Measurements from ENCODE around the gene BLMH.

The BLMH gene

DNA sequence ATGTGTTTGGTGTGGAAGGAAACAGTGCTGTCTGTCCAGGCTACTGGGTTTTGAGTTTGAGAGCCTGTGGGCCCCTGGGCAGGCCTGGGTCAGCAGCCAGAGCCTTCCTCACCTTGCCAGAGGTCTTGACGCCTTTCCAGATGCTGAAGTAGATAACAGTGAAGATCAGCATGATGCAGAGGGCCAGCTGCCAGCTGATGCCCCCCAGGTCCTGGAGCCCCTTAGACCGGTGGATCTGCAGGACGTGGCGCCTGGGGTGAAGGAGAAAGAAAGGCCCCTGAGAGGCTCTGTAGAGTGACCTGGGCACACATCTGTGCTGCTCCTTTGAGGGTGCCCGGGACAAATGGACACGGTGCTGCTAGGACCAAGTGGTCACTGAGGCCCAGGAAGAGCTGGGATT is 74.7 kb downstream of the BLMH start:
- no peak overlapping the region for H3K9ac ChIP-seq (ENCODE audit: insufficient read length, low read depth)
- no peak for TF ChIP-seq SUZ12 (IDR thresholded peaks at IDR 0.05; ENCODE audit: extremely low read depth, insufficient read depth, insufficient read length)
- no peak for TF ChIP-seq ZNF274 (IDR thresholded peaks at IDR 0.05; ENCODE audit: low read depth, low read length)
- TF ChIP-seq YY1 (IDR thresholded peaks at IDR 0.05; ENCODE audit: insufficient read depth, insufficient read length), result no peak
- H3K36me3 ChIP-seq (ENCODE audit: insufficient read depth, insufficient read length, low read length), result no peaks in the 10 kb centered on the region
- H3K4me3 ChIP-seq (ENCODE audit: insufficient read length, low read depth), result no peak overlapping the region
- no peak for DNase-seq (ENCODE audit: low read depth, low spot score)
- H3K4me1 ChIP-seq (ENCODE audit: insufficient read depth, insufficient read length), result peaks cover 5% of the 10 kb centered on the region
- no peaks in the 10 kb centered on the region for H3K9me3 ChIP-seq (ENCODE audit: insufficient read depth, low read length)
- H3K27me3 ChIP-seq (ENCODE audit: insufficient read depth, insufficient read length), result no peaks in the 10 kb centered on the region

GRCh38 chr17:30212750-30213149 is 79.0 kb downstream of the BLMH start:
- Histone ChIP-seq H3K4me1 (ENCODE audit: insufficient read depth, insufficient read length) (peaks cover 4% of the 10 kb centered on the region), H3K27me3 (ENCODE audit: insufficient read depth, insufficient read length) (no peaks in the 10 kb centered on the region), H3K9ac (ENCODE audit: insufficient read length, low read depth) (no peak overlapping the region), H3K36me3 (ENCODE audit: insufficient read depth, insufficient read length, low read length) (no peaks in the 10 kb centered on the region), H3K4me3 (ENCODE audit: insufficient read length, low read depth) (no peak overlapping the region), H3K9me3 (ENCODE audit: insufficient read depth, low read length) (no peaks in the 10 kb centered on the region)
- TF ChIP-seq SUZ12 (IDR thresholded peaks at IDR 0.05; ENCODE audit: extremely low read depth, insufficient read depth, insufficient read length), result no peak
- no peak for TF ChIP-seq YY1 (IDR thresholded peaks at IDR 0.05; ENCODE audit: insufficient read depth, insufficient read length)
- no peak for TF ChIP-seq ZNF274 (IDR thresholded peaks at IDR 0.05; ENCODE audit: low read depth, low read length)
- no peak for DNase-seq (ENCODE audit: low read depth, low spot score)

DNA sequence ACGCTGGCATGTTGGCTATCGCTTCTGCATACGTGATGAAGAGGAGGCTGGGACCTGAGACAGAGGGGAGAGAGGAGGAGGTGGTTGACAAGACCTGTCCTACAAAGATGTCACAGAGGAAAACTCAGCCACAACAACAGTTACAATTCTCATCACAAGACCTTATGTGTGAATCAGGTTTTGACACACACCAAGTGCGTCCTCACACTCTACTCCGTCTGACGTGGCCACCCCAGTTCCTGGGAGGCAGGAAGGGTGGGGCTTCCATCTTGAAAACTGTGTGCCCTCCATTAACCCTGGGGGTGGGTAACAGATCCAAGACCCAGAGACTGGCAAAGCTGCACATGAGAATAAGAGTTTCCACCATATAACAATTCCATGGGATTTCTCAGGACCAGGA is 80.4 kb downstream of the BLMH start:
- H3K9ac ChIP-seq (ENCODE audit: insufficient read length, low read depth), result no peak overlapping the region
- no peak for DNase-seq (ENCODE audit: low read depth, low spot score)
- no peaks in the 10 kb centered on the region for H3K9me3 ChIP-seq (ENCODE audit: insufficient read depth, low read length)
- no peaks in the 10 kb centered on the region for H3K27me3 ChIP-seq (ENCODE audit: insufficient read depth, insufficient read length)
- H3K4me1 ChIP-seq (ENCODE audit: insufficient read depth, insufficient read length), result peaks cover 4% of the 10 kb centered on the region
- no peaks in the 10 kb centered on the region for H3K36me3 ChIP-seq (ENCODE audit: insufficient read depth, insufficient read length, low read length)
- H3K4me3 ChIP-seq (ENCODE audit: insufficient read length, low read depth), result no peak overlapping the region
- no peak for TF ChIP-seq SUZ12 (IDR thresholded peaks at IDR 0.05; ENCODE audit: extremely low read depth, insufficient read depth, insufficient read length)
- no peak for TF ChIP-seq ZNF274 (IDR thresholded peaks at IDR 0.05; ENCODE audit: low read depth, low read length)
- no peak for TF ChIP-seq YY1 (IDR thresholded peaks at IDR 0.05; ENCODE audit: insufficient read depth, insufficient read length)

- Histone ChIP-seq H3K4me1 (ENCODE audit: insufficient read depth, insufficient read length) (peaks cover 4% of the 10 kb centered on the region), H3K36me3 (ENCODE audit: insufficient read depth, insufficient read length, low read length) (no peaks in the 10 kb centered on the region), H3K27me3 (ENCODE audit: insufficient read depth, insufficient read length) (no peaks in the 10 kb centered on the region), H3K9ac (ENCODE audit: insufficient read length, low read depth) (no peak overlapping the region), H3K4me3 (ENCODE audit: insufficient read length, low read depth) (no peak overlapping the region), H3K9me3 (ENCODE audit: insufficient read depth, low read length) (no peaks in the 10 kb centered on the region)
- no peak for TF ChIP-seq ZNF274 (IDR thresholded peaks at IDR 0.05; ENCODE audit: low read depth, low read length)
- DNase-seq (ENCODE audit: low read depth, low spot score), result no peak
These were observed 80.8 kb downstream of the BLMH start for GRCh38 chr17:30210901-30211300.

DNA sequence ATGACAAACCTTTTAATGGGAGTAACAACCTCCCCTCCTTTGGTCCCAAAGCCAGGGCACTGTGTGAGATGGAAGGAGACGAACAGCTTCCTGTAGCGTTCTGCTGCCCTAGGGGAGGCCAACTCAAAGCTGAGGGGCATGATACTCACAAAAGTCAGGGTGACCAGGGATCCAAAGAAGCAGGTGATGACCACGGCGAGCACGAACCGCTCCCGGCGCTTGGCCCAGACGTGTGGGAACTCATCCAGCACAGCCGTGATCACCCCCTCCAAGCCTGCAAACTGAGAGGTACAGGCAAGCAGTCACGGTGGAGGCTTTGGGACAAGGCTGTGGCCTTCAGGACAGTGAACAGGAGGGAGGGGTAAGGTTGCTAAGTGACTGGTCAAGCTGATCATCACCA is 81.4 kb downstream of the BLMH start:
- Histone ChIP-seq H3K4me1 (ENCODE audit: insufficient read depth, insufficient read length) (peaks cover 4% of the 10 kb centered on the region), H3K27me3 (ENCODE audit: insufficient read depth, insufficient read length) (no peaks in the 10 kb centered on the region), H3K4me3 (ENCODE audit: insufficient read length, low read depth) (no peak overlapping the region), H3K36me3 (ENCODE audit: insufficient read depth, insufficient read length, low read length) (no peaks in the 10 kb centered on the region), H3K9ac (ENCODE audit: insufficient read length, low read depth) (no peak overlapping the region), H3K9me3 (ENCODE audit: insufficient read depth, low read length) (no peaks in the 10 kb centered on the region)
- no peak for TF ChIP-seq SUZ12 (IDR thresholded peaks at IDR 0.05; ENCODE audit: extremely low read depth, insufficient read depth, insufficient read length)
- no peak for TF ChIP-seq YY1 (IDR thresholded peaks at IDR 0.05; ENCODE audit: insufficient read depth, insufficient read length)
- TF ChIP-seq ZNF274 (IDR thresholded peaks at IDR 0.05; ENCODE audit: low read depth, low read length), result no peak
- no peak for DNase-seq (ENCODE audit: low read depth, low spot score)

DNA sequence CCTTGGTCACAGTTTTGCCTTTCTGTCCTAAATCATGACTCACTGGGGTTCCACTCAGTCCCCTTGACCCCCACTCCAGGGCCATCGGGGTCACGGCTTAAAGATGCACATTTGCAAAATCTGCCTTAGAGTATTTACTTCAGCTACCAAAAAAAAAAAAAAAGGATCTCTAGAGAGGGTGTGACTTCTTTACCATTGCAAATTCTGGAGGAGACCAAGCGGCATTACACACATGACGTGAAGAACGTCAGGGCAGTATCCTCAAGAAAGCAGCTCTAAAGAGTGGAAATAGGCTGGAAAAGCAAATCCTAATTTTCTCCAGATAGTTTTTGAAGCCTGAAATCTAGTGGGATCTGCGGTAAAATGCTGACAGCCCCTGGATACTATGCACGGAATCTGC is 81.8 kb downstream of the BLMH start:
- no peaks in the 10 kb centered on the region for H3K9me3 ChIP-seq (ENCODE audit: insufficient read depth, low read length)
- H3K27me3 ChIP-seq (ENCODE audit: insufficient read depth, insufficient read length), result no peaks in the 10 kb centered on the region
- no peak for DNase-seq (ENCODE audit: low read depth, low spot score)
- peaks cover 4% of the 10 kb centered on the region for H3K4me1 ChIP-seq (ENCODE audit: insufficient read depth, insufficient read length)
- no peak overlapping the region for H3K4me3 ChIP-seq (ENCODE audit: insufficient read length, low read depth)
- H3K36me3 ChIP-seq (ENCODE audit: insufficient read depth, insufficient read length, low read length), result no peaks in the 10 kb centered on the region
- no peak overlapping the region for H3K9ac ChIP-seq (ENCODE audit: insufficient read length, low read depth)
- no peak for TF ChIP-seq SUZ12 (IDR thresholded peaks at IDR 0.05; ENCODE audit: extremely low read depth, insufficient read depth, insufficient read length)

DNA sequence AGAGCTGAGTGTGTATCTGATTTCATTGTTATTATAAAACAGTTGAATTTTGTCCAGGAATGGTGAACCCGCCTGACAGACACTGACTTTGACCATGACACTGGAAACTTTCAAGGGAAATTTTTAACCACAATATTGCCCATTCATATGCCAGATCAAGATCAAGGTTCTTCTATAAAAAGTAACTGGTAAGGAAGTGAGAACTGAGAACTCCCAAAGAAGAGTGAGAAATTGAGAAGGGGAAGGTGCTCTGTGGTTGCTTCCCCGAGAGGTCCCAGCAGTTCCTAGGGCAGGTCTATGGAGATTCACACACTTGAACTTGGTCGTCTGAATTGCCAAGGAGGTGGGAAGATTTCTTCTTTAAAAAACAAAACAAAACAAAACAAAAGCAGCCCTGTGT is 83.5 kb downstream of the BLMH start:
- DNase-seq (ENCODE audit: low read depth, low spot score), result no peak
- H3K27me3 ChIP-seq (ENCODE audit: insufficient read depth, insufficient read length), result no peaks in the 10 kb centered on the region
- H3K4me3 ChIP-seq (ENCODE audit: insufficient read length, low read depth), result no peak overlapping the region
- H3K9ac ChIP-seq (ENCODE audit: insufficient read length, low read depth), result no peak overlapping the region
- H3K4me1 ChIP-seq (ENCODE audit: insufficient read depth, insufficient read length), result peaks cover 4% of the 10 kb centered on the region
- H3K9me3 ChIP-seq (ENCODE audit: insufficient read depth, low read length), result no peaks in the 10 kb centered on the region
- TF ChIP-seq SUZ12 (IDR thresholded peaks at IDR 0.05; ENCODE audit: extremely low read depth, insufficient read depth, insufficient read length) (no peak), ZNF274 (IDR thresholded peaks at IDR 0.05; ENCODE audit: low read depth, low read length) (no peak), YY1 (IDR thresholded peaks at IDR 0.05; ENCODE audit: insufficient read depth, insufficient read length) (no peak)
- no peaks in the 10 kb centered on the region for H3K36me3 ChIP-seq (ENCODE audit: insufficient read depth, insufficient read length, low read length)

- TF ChIP-seq YY1 (IDR thresholded peaks at IDR 0.05; ENCODE audit: insufficient read depth, insufficient read length) (no peak), ZNF274 (IDR thresholded peaks at IDR 0.05; ENCODE audit: low read depth, low read length) (no peak), SUZ12 (IDR thresholded peaks at IDR 0.05; ENCODE audit: extremely low read depth, insufficient read depth, insufficient read length) (no peak)
- H3K27me3 ChIP-seq (ENCODE audit: insufficient read depth, insufficient read length), result no peaks in the 10 kb centered on the region
- no peaks in the 10 kb centered on the region for H3K9me3 ChIP-seq (ENCODE audit: insufficient read depth, low read length)
- peaks cover 2% of the 10 kb centered on the region for H3K4me1 ChIP-seq (ENCODE audit: insufficient read depth, insufficient read length)
- H3K36me3 ChIP-seq (ENCODE audit: insufficient read depth, insufficient read length, low read length), result no peaks in the 10 kb centered on the region
- H3K9ac ChIP-seq (ENCODE audit: insufficient read length, low read depth), result no peak overlapping the region
- DNase-seq (ENCODE audit: low read depth, low spot score), result no peak
- no peak overlapping the region for H3K4me3 ChIP-seq (ENCODE audit: insufficient read length, low read depth)
These were observed 84.1 kb downstream of the BLMH start for GRCh38 chr17:30207655-30208054.

All from NT2/D1 (cell line).